ENCODE results near the gene LRCH4. TPM values are rescaled to one million over a fixed set of nuclear protein-coding genes. Genes with fewer than 3 reads are reported as not detected.
A peak's percentile ranks its signal among the peaks of the same experiment; 100 is the strongest.

The LRCH4 gene
- total and polyA plus RNA-seq, 2 of the 13 experiments (the other 11 are each of a cell fraction or from before 2014, with no cell fraction given) = 7.0 to 9.3 TPM

DNA sequence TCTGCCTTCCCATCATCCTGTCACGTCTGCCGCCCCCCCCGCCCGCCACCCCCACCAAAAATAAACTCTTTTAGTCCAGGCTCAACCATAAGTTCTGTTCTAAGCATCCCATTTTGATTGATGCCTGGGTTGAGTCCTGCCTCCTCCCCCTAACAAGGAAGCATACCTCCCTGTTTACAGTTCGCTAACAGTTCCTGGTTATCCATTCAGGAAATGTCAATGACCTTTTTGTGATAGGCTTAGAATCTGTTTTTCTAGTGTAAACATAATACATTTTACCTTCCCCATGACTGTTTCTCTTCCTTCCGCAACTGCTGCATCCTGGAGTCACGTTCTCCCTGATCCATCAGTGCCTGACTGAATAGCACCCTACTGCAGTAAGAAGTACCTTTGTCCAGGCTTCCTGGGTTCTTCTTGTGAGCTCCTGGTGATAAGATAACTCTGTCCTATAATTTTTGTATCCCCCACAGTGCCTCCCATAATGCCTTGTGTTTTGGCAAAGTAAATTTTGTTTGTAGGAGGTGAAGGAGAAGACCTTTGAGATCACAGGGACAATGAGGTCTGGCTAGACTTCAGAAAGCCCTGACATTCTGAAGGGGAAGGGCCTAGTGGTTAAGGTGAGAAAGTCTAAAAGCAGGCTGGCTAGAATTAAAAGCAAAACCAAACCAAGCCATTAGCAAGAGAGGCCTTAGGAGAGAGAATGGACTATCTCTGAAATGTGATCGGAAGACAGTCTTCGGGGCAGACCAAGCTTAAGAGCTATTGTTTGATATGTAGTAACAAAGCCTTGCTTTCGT is 39.6 kb downstream of the LRCH4 start (continued):
- TF ChIP-seq ZBTB44 (CRISPR knock-in tag; IDR thresholded peaks at IDR 0.05) (no peak), TMF1 (CRISPR knock-in tag; IDR thresholded peaks at IDR 0.05; ENCODE audit: low read depth) (no peak), ZFP37 (CRISPR knock-in tag; IDR thresholded peaks at IDR 0.05; ENCODE audit: borderline replicate concordance) (no peak), PTBP1 (IDR thresholded peaks at IDR 0.05; ENCODE audit: low read depth, low read length, poor library complexity, severe bottlenecking) (no peak), PBX2 (CRISPR knock-in tag; IDR thresholded peaks at IDR 0.05) (peak; percentile 77), ZNF747 (CRISPR knock-in tag; IDR thresholded peaks at IDR 0.05; ENCODE audit: borderline replicate concordance) (no peak), CENPX (CRISPR knock-in tag; IDR thresholded peaks at IDR 0.05) (no peak), ELF4 (CRISPR knock-in tag; IDR thresholded peaks at IDR 0.05; ENCODE audit: borderline replicate concordance) (no peak; the same call in 1 of the 2 replicates), MZF1 (CRISPR knock-in tag; IDR thresholded peaks at IDR 0.05; ENCODE audit: borderline replicate concordance) (no peak), NPAS2 (CRISPR knock-in tag; IDR thresholded peaks at IDR 0.05; ENCODE audit: borderline replicate concordance) (no peak), KLF9 (CRISPR knock-in tag; IDR thresholded peaks at IDR 0.05; ENCODE audit: low read depth) (0 out of 2 replicates have a peak, but pooled peaks have one; percentile 5), ATF2 (CRISPR knock-in tag; IDR thresholded peaks at IDR 0.05) (peak; percentile 37; the same call in 1 of the 2 replicates), MBNL3 (CRISPR knock-in tag; conservative IDR thresholded peaks at IDR 0.05) (no peak), TBL1XR1 (IDR thresholded peaks at IDR 0.05; ENCODE audit: borderline replicate concordance, low read length, partially characterized antibody) (no peak), ARNT (IDR thresholded peaks at IDR 0.05) (no peak), NFIC (IDR thresholded peaks at IDR 0.05; ENCODE audit: low read length) (no peak), PCBP2 (optimal IDR thresholded peaks at IDR 0.05; ENCODE audit: low read depth, low read length, poor library complexity, severe bottlenecking) (no peak), ZHX1 (CRISPR knock-in tag; IDR thresholded peaks at IDR 0.05; ENCODE audit: low read depth) (no peak), MAFF (IDR thresholded peaks at IDR 0.05; ENCODE audit: low read depth, low read length) (no peak), SATB2 (CRISPR knock-in tag; IDR thresholded peaks at IDR 0.05) (no peak)
- TF ChIP-seq, protein P1, sequence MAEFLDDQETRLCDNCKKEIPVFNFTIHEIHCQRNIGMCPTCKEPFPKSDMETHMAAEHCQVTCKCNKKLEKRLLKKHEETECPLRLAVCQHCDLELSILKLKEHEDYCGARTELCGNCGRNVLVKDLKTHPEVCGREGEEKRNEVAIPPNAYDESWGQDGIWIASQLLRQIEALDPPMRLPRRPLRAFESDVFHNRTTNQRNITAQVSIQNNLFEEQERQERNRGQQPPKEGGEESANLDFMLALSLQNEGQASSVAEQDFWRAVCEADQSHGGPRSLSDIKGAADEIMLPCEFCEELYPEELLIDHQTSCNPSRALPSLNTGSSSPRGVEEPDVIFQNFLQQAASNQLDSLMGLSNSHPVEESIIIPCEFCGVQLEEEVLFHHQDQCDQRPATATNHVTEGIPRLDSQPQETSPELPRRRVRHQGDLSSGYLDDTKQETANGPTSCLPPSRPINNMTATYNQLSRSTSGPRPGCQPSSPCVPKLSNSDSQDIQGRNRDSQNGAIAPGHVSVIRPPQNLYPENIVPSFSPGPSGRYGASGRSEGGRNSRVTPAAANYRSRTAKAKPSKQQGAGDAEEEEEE (CRISPR knock-in tag; IDR thresholded peaks at IDR 0.05; ENCODE audit: borderline replicate concordance) = no peak

All from HepG2 (cell line).